Sigmoid colon (tissue), 4 donors: Measurements from ENCODE around the gene YIPF3.

ENCODE experiments used
- EP300 ChIP-seq, 4 donors: sonication (generic); formaldehyde crosslinking; IDR thresholded peaks; one replicate each; pipeline ENCODE4 v1.6.1; 2017; ENCODE audit warnings: antibody characterized with exemption in 4 of 4
- POLR2A ChIP-seq, 2 donors: fragments of 450-650 bp; IDR thresholded peaks; one replicate each; pipeline ENCODE4 v1.6.1; 2016; ENCODE audit warnings: antibody characterized with exemption in 2 of 2, mild to moderate bottlenecking in 2 of 2, moderate library complexity in 2 of 2
- POLR2AphosphoS5 ChIP-seq, 4 donors: sonication (generic); formaldehyde crosslinking; IDR thresholded peaks; one replicate each; pipeline ENCODE4 v1.6.1; 2017; ENCODE audit warnings: antibody characterized with exemption in 4 of 4
- TF ChIP-seq, protein P1 (sequence below), 4 experiments: fragments of 450-650 bp in 3 of 4; fragments of 200-600 bp in 1 of 4; IDR thresholded peaks; one replicate each; pipeline ENCODE4 v1.5.1; 2016 to 2019; ENCODE audit warnings: antibody characterized with exemption in 4 of 4, mild to moderate bottlenecking in 3 of 4, moderate library complexity in 2 of 4

DNA sequence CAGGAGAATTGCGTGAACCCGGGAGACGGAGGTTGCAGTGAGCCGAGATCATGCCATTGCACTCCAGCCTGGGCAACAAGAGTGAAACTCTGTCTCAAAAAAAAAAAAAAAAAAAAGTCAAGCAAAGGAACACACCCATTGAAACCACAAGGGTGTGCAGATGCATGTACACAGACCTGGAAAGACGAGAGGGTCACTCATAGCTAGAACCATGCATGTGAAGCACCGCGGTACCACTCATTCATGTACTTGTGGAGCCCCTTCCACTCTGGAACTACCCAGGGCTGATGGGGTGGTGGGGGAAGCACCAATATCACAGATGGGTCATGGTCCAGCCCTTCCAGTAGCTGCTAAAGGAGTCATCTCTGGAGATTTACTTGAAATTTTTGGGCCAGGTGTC lies 46.8 kb downstream of the YIPF3 start:
- TF ChIP-seq EP300 (IDR thresholded peaks at IDR 0.05): no peak
- TF ChIP-seq, protein P1, sequence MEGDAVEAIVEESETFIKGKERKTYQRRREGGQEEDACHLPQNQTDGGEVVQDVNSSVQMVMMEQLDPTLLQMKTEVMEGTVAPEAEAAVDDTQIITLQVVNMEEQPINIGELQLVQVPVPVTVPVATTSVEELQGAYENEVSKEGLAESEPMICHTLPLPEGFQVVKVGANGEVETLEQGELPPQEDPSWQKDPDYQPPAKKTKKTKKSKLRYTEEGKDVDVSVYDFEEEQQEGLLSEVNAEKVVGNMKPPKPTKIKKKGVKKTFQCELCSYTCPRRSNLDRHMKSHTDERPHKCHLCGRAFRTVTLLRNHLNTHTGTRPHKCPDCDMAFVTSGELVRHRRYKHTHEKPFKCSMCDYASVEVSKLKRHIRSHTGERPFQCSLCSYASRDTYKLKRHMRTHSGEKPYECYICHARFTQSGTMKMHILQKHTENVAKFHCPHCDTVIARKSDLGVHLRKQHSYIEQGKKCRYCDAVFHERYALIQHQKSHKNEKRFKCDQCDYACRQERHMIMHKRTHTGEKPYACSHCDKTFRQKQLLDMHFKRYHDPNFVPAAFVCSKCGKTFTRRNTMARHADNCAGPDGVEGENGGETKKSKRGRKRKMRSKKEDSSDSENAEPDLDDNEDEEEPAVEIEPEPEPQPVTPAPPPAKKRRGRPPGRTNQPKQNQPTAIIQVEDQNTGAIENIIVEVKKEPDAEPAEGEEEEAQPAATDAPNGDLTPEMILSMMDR (IDR thresholded peaks at IDR 0.05): no peak
- no peak for TF ChIP-seq POLR2A (IDR thresholded peaks at IDR 0.05)
- no peak for TF ChIP-seq POLR2AphosphoS5 (IDR thresholded peaks at IDR 0.05)
